HepG2 (cell line): Measurements from ENCODE around the gene ETV6. TPM values are rescaled to one million over a fixed set of nuclear protein-coding genes. Genes with fewer than 3 reads are reported as not detected.

Experiments
- ATAC-seq: fragments of 200-7000 bp; cut with Tn5 transposase; 3 replicates; pipeline ENCODE4 v1.9.1; 2020; ENCODE audit warnings: mild to moderate bottlenecking, moderate library complexity
- BruUV-seq: library from RNA; stranded (reverse); fragments of 400-500 nt; replicated peaks from 2 replicates; lab custom pipeline; 2021; lab: Mats Ljungman, UMichigan
- CTCF ChIA-PET: fragments of 300-600 bp; formaldehyde crosslinking; extraction: SDS; loops from one replicate; lab custom pipeline; 2021; ENCODE audit warnings: low total read pairs, inconsistent platforms, low intra/inter-chr PET ratio; lab: Yijun Ruan, JAX
- POLR2A ChIA-PET: fragments of 350-600 bp; sonication (Branson Sonifier 250); formaldehyde crosslinking; loops from one replicate; lab custom pipeline; 2020; ENCODE audit warnings: antibody characterized with exemption, inconsistent platforms; lab: Yijun Ruan, JAX
- DNase-seq: peaks from one replicate; pipeline ENCODE4 v3.0.0-alpha.2; 2015; ENCODE audit warnings: low spot score
- FAIRE-seq: peaks from 3 replicates; lab custom pipeline; 2011; peaks lifted over from hg19 to GRCh38; lab: Jason Lieb, UNC
- H2AFZ ChIP-seq: one replicate; pipeline ENCODE4 v1.6.1; 2011; ENCODE audit warnings: low read length, inconsistent platforms
- H3K27ac ChIP-seq: fragments of 300-600 bp; 3 replicates; pipeline ENCODE4 v1.8.0; 2011; ENCODE audit warnings: mixed run types, mild to moderate bottlenecking, mixed read lengths, low read length, inconsistent platforms; ENCODE audit not compliant: insufficient read depth; ENCODE audit errors: extremely low read length
- H3K27me3 ChIP-seq, 2 experiments: fragments of 200-600 bp in 1 of 2; 2 replicates in 1 of 2; 3 replicates in 1 of 2; pipeline versions ENCODE4 v1.6.0 to v1.8.0; 2011; ENCODE audit warnings: low read length in 2 of 2, mild to moderate bottlenecking in 2 of 2, moderate library complexity in 2 of 2, inconsistent platforms in 1 of 2; ENCODE audit not compliant: insufficient read depth in 2 of 2, control insufficient read depth in 1 of 2
- H3K36me3 ChIP-seq, 2 experiments: fragments of 200-600 bp in 1 of 2; replicated peaks in 1 of 2; 2 replicates in 1 of 2; 3 replicates in 1 of 2; pipeline versions ENCODE4 v1.5.1 to v1.8.0; 2011; ENCODE audit warnings: low read length in 2 of 2, inconsistent platforms in 1 of 2; ENCODE audit not compliant: insufficient read depth in 2 of 2, control insufficient read depth in 1 of 2
- H3K4me1 ChIP-seq: 2 replicates; pipeline ENCODE4 v1.5.1; 2012; ENCODE audit warnings: low read length, inconsistent platforms; ENCODE audit not compliant: insufficient read depth
- H3K4me2 ChIP-seq: 2 replicates; pipeline ENCODE4 v1.6.0; 2011; ENCODE audit warnings: low read depth, low read length, inconsistent platforms
- H3K4me3 ChIP-seq, 3 experiments: fragments of 200-600 bp in 1 of 3; sonication (generic), shearing (Covaris generic) in 1 of 3; replicated peaks in 1 of 3; 2 replicates each; pipeline ENCODE4 v1.5.1; 2011 to 2016; ENCODE audit warnings: low read length in 3 of 3, inconsistent platforms in 2 of 3, low read depth in 2 of 3, mild to moderate bottlenecking in 2 of 3, control low read depth in 1 of 3, mixed read lengths in 1 of 3; ENCODE audit not compliant: insufficient read depth in 1 of 3
- H3K79me2 ChIP-seq: one replicate; pipeline ENCODE4 v1.6.1; 2011; ENCODE audit warnings: low read length, inconsistent platforms; ENCODE audit not compliant: insufficient read depth
- H3K9ac ChIP-seq: 2 replicates; pipeline ENCODE4 v1.6.0; 2011; ENCODE audit warnings: mild to moderate bottlenecking, low read depth, low read length, inconsistent platforms; ENCODE audit not compliant: insufficient read depth
- H3K9me3 ChIP-seq: 2 replicates; pipeline ENCODE4 v1.5.1; 2012; ENCODE audit warnings: mild to moderate bottlenecking, low read length
- H4K20me1 ChIP-seq: 2 replicates; pipeline ENCODE4 v1.6.0; 2011; ENCODE audit warnings: inconsistent platforms, mild to moderate bottlenecking, low read length, moderate library complexity; ENCODE audit not compliant: insufficient read depth
- ATF4 ChIP-seq, 2 experiments: fragments of 450-650 bp in 1 of 2; sonication (generic) in 1 of 2; formaldehyde crosslinking; IDR thresholded peaks; 2 replicates each; pipeline versions ENCODE4 v1.5.0 to v1.8.0; 2020 to 2022; ENCODE audit warnings: mild to moderate bottlenecking in 1 of 2, missing genetic modification reagents in 1 of 2
- ETS1 ChIP-seq: sonication (generic); formaldehyde crosslinking; IDR thresholded peaks from 2 replicates; pipeline ENCODE4 v1.4.0; 2020; ENCODE audit warnings: missing genetic modification reagents
- ETV5 ChIP-seq: IDR thresholded peaks from 2 replicates; pipeline ENCODE4 v1.6.1; 2018; ENCODE audit warnings: missing biosample characterization, missing genetic modification reagents, inconsistent platforms, borderline replicate concordance
- HES4 ChIP-seq: sonication (generic); formaldehyde crosslinking; IDR thresholded peaks from 2 replicates; pipeline ENCODE4 v1.9.0; 2021; ENCODE audit warnings: mild to moderate bottlenecking, missing genetic modification reagents, borderline replicate concordance
- HHEX ChIP-seq: IDR thresholded peaks from 2 replicates; pipeline ENCODE4 v1.6.1; 2016; ENCODE audit warnings: control low read depth
- LRRFIP1 ChIP-seq: sonication (generic); formaldehyde crosslinking; conservative IDR thresholded peaks from 2 replicates; pipeline ENCODE4 v1.4.0; 2020; ENCODE audit warnings: missing genetic modification reagents
- MED1 ChIP-seq: sonication (generic); formaldehyde crosslinking; IDR thresholded peaks from 2 replicates; pipeline ENCODE4 v1.4.0; 2020; ENCODE audit warnings: missing genetic modification reagents
- NFATC3 ChIP-seq: sonication (generic); formaldehyde crosslinking; IDR thresholded peaks from 2 replicates; pipeline ENCODE4 v1.5.1; 2020; ENCODE audit warnings: mild to moderate bottlenecking, missing genetic modification reagents
- NFE2 ChIP-seq: sonication (generic); formaldehyde crosslinking; IDR thresholded peaks from 2 replicates; pipeline ENCODE4 v1.4.0; 2020; ENCODE audit warnings: missing genetic modification reagents
- TIGD3 ChIP-seq: sonication (generic); formaldehyde crosslinking; IDR thresholded peaks from 2 replicates; pipeline ENCODE4 v1.5.1; 2020; ENCODE audit warnings: mild to moderate bottlenecking, missing genetic modification reagents, borderline replicate concordance
- ZBTB43 ChIP-seq: sonication (generic); formaldehyde crosslinking; conservative IDR thresholded peaks from 2 replicates; pipeline ENCODE4 v1.4.0; 2020; ENCODE audit warnings: missing genetic modification reagents
- ZNF124 ChIP-seq: sonication (generic); formaldehyde crosslinking; IDR thresholded peaks from 2 replicates; pipeline ENCODE4 v1.4.0; 2020; ENCODE audit warnings: missing genetic modification reagents
- ZNF251 ChIP-seq: sonication (generic); formaldehyde crosslinking; IDR thresholded peaks from 2 replicates; pipeline ENCODE4 v1.9.0; 2021; ENCODE audit warnings: mild to moderate bottlenecking, missing genetic modification reagents
- ZNF33B ChIP-seq: sonication (generic); formaldehyde crosslinking; IDR thresholded peaks from 2 replicates; pipeline ENCODE4 v1.5.1; 2020; ENCODE audit warnings: mild to moderate bottlenecking, missing genetic modification reagents
- ZNF614 ChIP-seq: IDR thresholded peaks from 2 replicates; pipeline ENCODE4 v1.6.1; 2018; ENCODE audit warnings: missing biosample characterization, missing genetic modification reagents, inconsistent platforms, borderline replicate concordance
- ZSCAN22 ChIP-seq: sonication (generic); formaldehyde crosslinking; IDR thresholded peaks from 2 replicates; pipeline ENCODE4 v1.4.0; 2020; ENCODE audit warnings: mild to moderate bottlenecking, missing genetic modification reagents
- ZSCAN31 ChIP-seq: sonication (generic); formaldehyde crosslinking; IDR thresholded peaks from 2 replicates; pipeline ENCODE4 v1.5.0; 2020; ENCODE audit warnings: low read depth, mild to moderate bottlenecking, missing genetic modification reagents
- WGBS: methylation state at CpG from one replicate; pipeline ENCODE4 v1.1.6; 2017; ENCODE audit warnings: low lambda C conversion rate; 5-methylcytosine and 5-hydroxymethylcytosine counted together
- in situ Hi-C: cut with HindIII; loops from 2 replicates; pipeline ENCODE4 v1.10.0; 2017; ENCODE audit warnings: low pct_unique_long_range_greater_than_20kb; ENCODE audit not compliant: extremely low pct_ligation_motif_present
- intact Hi-C: fragments of 100-400 bp; cut with micrococcal nuclease; formaldehyde crosslinking; loops from one replicate; pipeline ENCODE4 v1.10.0; 2022; ENCODE audit not compliant: unreplicated experiment
- polyA plus RNA-seq, 8 experiments: library from polyadenylated mRNA; depleted of rRNA in 3 of 8; stranded (reverse) in 7 of 8; unstranded in 1 of 8; fragments of >200 nt; fragmentation: Illumina TruSeq in 4 of 8; extraction: Trizol in 4 of 8; gene quantifications; 2 replicates each; pipeline versions ENCODE4 v1.2.1 to v1.2.3, GENCODE V29; 2011 to 2016; ENCODE audit warnings: low read depth in 4 of 8, missing spikeins in 1 of 8, mixed read lengths in 1 of 8; ENCODE audit not compliant: insufficient read depth in 1 of 8
- total RNA-seq, 5 experiments: library from RNA; depleted of rRNA; stranded (reverse); fragments of >200 nt; fragmentation: Illumina TruSeq; extraction: Trizol; gene quantifications; 2 replicates each; pipeline ENCODE4 v1.2.3, GENCODE V29; 2016; ENCODE audit warnings: low read depth in 1 of 5

ETV6 gene
- total and polyA plus RNA-seq, 2 of the 13 experiments (the other 11 are each of a cell fraction or from before 2014, with no cell fraction given) = 2.2 to 3.0 TPM

- TF ChIP-seq TIGD3 (CRISPR knock-in tag) = no peak
- no peak for TF ChIP-seq HHEX (CRISPR knock-in tag)
- no peak for TF ChIP-seq ETV5
- no peak for TF ChIP-seq HES4 (CRISPR knock-in tag)
- no peak for TF ChIP-seq ATF4 (CRISPR knock-in tag; IDR thresholded peaks at IDR 0.05)
These were observed 103.7 kb downstream of the ETV6 start (continued) for GRCh38 chr12:11753150-11753499.

- in situ Hi-C loops (no loop called here), intact Hi-C loops (no loop called here)
- Histone ChIP-seq H3K9ac (no peak overlapping the region), H4K20me1 (no peaks in the 10 kb centered on the region), H3K27ac (no peak overlapping the region), H2AFZ (no peak overlapping the region), H3K4me1 (no peaks in the 10 kb centered on the region), H3K79me2 (no peaks in the 10 kb centered on the region), H3K4me3 (no peak overlapping the region), H3K9me3 (no peaks in the 10 kb centered on the region), H3K36me3 (no peaks in the 10 kb centered on the region; a peak in 1 of 5 replicates), H3K4me2 (no peak overlapping the region), H3K27me3 (no peaks in the 10 kb centered on the region)
- ChIA-PET CTCF (no interaction called here), POLR2A (no interaction called here)
- no peak for ATAC-seq
- BruUV-seq = no TSS peak
- FAIRE-seq = no peak
- no peak for DNase-seq
- 93% methylated on average over 5 of the region's 5 CpGs for WGBS
- TF ChIP-seq ZSCAN31 (CRISPR knock-in tag) (no peak), ZNF33B (CRISPR knock-in tag) (no peak), ZSCAN22 (CRISPR knock-in tag) (no peak), MED1 (CRISPR knock-in tag) (no peak), LRRFIP1 (CRISPR knock-in tag) (no peak), ZNF614 (CRISPR knock-in tag) (no peak), ZNF124 (no peak), ZNF251 (CRISPR knock-in tag) (no peak), ZBTB43 (no peak), ETS1 (CRISPR knock-in tag) (no peak), NFATC3 (no peak), NFE2 (CRISPR knock-in tag) (no peak)
These were observed 104.4 kb downstream of the ETV6 start for GRCh38 chr12:11753826-11754225.
